Karpas-422 (cell line): ENCODE results near the gene FLVCR2. TPM values are rescaled to one million over a fixed set of nuclear protein-coding genes. Genes with fewer than 3 reads are reported as not detected.

Experiments used
- DNase-seq: peaks from one replicate; pipeline ENCODE4 v3.0.0-alpha.2; 2015
- H2AFZ ChIP-seq: fragments of 200-600 bp; sonication (generic); 2 replicates; pipeline ENCODE4 v1.6.1; 2014; ENCODE audit warnings: antibody characterized with exemption, low read length, mixed read lengths
- H3K27ac ChIP-seq: fragments of 200-600 bp; sonication (generic); 2 replicates; pipeline ENCODE4 v1.5.1; 2014; ENCODE audit warnings: mild to moderate bottlenecking, low read length, moderate library complexity
- H3K27me3 ChIP-seq: fragments of 200-600 bp; sonication (generic); 2 replicates; pipeline ENCODE4 v1.6.1; 2014; ENCODE audit warnings: low read length, mixed read lengths
- H3K36me3 ChIP-seq: fragments of 200-600 bp; sonication (generic); 2 replicates; pipeline ENCODE4 v1.6.1; 2014; ENCODE audit warnings: low read length, mixed read lengths; ENCODE audit not compliant: insufficient read depth
- H3K4me1 ChIP-seq: fragments of 200-600 bp; sonication (generic); 2 replicates; pipeline ENCODE4 v1.6.1; 2014; ENCODE audit warnings: mild to moderate bottlenecking, low read length, mixed read lengths
- H3K4me2 ChIP-seq: fragments of 200-600 bp; sonication (generic); 2 replicates; pipeline ENCODE4 v1.6.1; 2014; ENCODE audit warnings: low read length, low read depth, mild to moderate bottlenecking; ENCODE audit not compliant: poor library complexity, severe bottlenecking
- H3K4me3 ChIP-seq: fragments of 200-600 bp; sonication (generic); 2 replicates; pipeline ENCODE4 v1.5.1; 2014; ENCODE audit warnings: mild to moderate bottlenecking, antibody characterized with exemption, low read length, mixed read lengths
- H3K79me2 ChIP-seq: fragments of 200-600 bp; sonication (generic); 2 replicates; pipeline ENCODE4 v1.6.1; 2014; ENCODE audit warnings: mild to moderate bottlenecking, low read length, mixed read lengths
- H3K9ac ChIP-seq: fragments of 200-600 bp; sonication (generic); 2 replicates; pipeline ENCODE4 v1.6.0; 2014; ENCODE audit warnings: low read length
- H3K9me2 ChIP-seq: fragments of 200-600 bp; sonication (generic), shearing (Covaris generic); replicated peaks from 2 replicates; pipeline ENCODE4 v1.6.0; 2014; ENCODE audit warnings: mild to moderate bottlenecking, low read length, moderate library complexity; ENCODE audit not compliant: insufficient read depth
- H3K9me3 ChIP-seq: fragments of 300-700, 200-600 bp; sonication (generic); 2 replicates; pipeline ENCODE4 v1.6.1; 2014; ENCODE audit warnings: low read length, mixed read lengths
- H4K20me1 ChIP-seq: fragments of 200-600 bp; sonication (generic); 2 replicates; pipeline ENCODE4 v1.6.1; 2014; ENCODE audit warnings: mild to moderate bottlenecking, antibody characterized with exemption, low read length, low read depth; ENCODE audit not compliant: insufficient read depth
- total RNA-seq: library from RNA; depleted of rRNA; stranded (reverse); fragments of >200 nt; shearing (Covaris generic); gene quantifications from 2 replicates; pipeline ENCODE4 v1.2.3, GENCODE V29; 2014; ENCODE audit warnings: low replicate concordance

FLVCR2 gene
- total RNA-seq, 1 experiment from 2014 or later = not detected

DNA sequence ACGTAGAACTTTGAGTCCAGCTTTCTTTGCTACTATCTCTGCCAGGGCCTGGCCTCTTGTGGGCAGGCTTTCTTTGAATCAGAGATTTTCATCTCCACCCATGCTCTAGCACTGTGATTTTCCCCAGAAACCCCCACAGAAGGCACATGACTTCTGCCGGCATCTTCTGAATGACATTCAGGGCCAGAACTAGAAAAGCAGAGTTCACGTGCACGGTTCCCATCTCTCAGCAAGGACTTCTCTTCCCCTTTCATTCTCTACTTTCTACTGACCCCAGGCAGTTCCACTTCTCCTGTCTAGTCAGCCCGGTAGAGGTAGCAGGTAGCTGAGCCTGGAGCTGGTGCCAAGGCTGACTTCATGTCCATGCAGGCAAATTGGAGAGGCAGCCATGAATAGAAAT, 29.3 kb upstream of the FLVCR2 start:
- H3K9me2 ChIP-seq = no peaks in the 10 kb centered on the region
- H3K4me1 ChIP-seq = no peaks in the 10 kb centered on the region
- no peak overlapping the region for H3K4me2 ChIP-seq

DNA sequence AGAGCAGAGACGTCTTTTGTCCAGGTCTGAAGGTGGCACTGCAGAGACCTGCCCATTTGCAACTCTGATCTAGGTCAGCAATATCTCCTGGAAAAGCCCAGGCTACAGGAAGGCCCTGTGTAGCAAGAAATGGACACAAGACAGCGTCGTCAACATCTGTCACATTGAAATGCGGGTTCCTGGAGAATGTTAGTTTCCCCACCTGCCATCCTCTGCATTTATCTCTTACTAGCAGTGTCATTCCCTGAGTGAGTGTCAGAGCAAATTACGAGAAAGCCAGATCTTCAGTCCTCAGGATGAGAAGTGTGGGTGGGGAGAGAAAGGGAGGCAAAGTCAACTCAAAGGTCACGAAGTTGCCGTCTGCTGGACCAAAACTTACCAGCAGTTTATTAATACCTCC, 27.4 kb upstream of the FLVCR2 start:
- Histone ChIP-seq H3K9ac (no peak overlapping the region), H3K4me3 (no peak overlapping the region), H3K9me3 (no peaks in the 10 kb centered on the region), H3K36me3 (no peaks in the 10 kb centered on the region), H4K20me1 (no peaks in the 10 kb centered on the region), H3K4me2 (no peak overlapping the region), H3K79me2 (no peaks in the 10 kb centered on the region), H3K27ac (no peak overlapping the region), H3K4me1 (no peaks in the 10 kb centered on the region), H3K27me3 (peaks cover 3% of the 10 kb centered on the region; the same call in 1 of the 2 replicates), H3K9me2 (no peaks in the 10 kb centered on the region), H2AFZ (no peak overlapping the region)
- DNase-seq = no peak

More for the DNA sequence above, 29.3 kb upstream of the FLVCR2 start:
- Histone ChIP-seq H4K20me1 (no peaks in the 10 kb centered on the region), H3K9ac (no peak overlapping the region), H2AFZ (no peak overlapping the region), H3K27me3 (peaks cover 3% of the 10 kb centered on the region; the same call in 1 of the 2 replicates), H3K27ac (no peak overlapping the region), H3K79me2 (no peaks in the 10 kb centered on the region), H3K36me3 (no peaks in the 10 kb centered on the region), H3K4me3 (no peak overlapping the region), H3K9me3 (no peaks in the 10 kb centered on the region)
- DNase-seq = no peak

DNA sequence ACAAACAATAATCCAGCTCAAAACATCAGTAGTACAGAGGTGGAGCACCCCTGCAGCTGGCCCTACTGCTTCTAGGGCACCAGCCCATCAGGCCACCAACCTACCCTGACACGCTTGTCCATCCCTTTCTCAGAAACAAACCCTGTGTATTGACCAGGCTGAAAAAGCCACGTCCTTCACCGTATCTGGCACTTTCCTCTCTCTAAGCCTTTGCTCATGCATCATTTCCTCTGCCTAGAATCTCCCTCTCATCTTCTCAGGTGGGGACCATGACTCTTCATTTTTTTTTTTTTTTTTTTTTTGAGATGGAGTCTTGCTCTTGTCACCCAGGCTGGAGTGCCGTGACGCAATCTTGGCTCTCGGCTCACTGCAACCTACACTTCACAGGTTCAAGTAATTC, 25.3 kb upstream of the FLVCR2 start:
- peaks cover 3% of the 10 kb centered on the region; the same call in 1 of the 2 replicates for H3K27me3 ChIP-seq
- no peaks in the 10 kb centered on the region for H3K79me2 ChIP-seq
- no peaks in the 10 kb centered on the region for H3K36me3 ChIP-seq
- H4K20me1 ChIP-seq = no peaks in the 10 kb centered on the region
- H3K9me3 ChIP-seq = no peaks in the 10 kb centered on the region
- no peak overlapping the region for H3K27ac ChIP-seq
- no peak for DNase-seq
- no peaks in the 10 kb centered on the region for H3K4me1 ChIP-seq
- H2AFZ ChIP-seq = no peak overlapping the region
- no peak overlapping the region for H3K9ac ChIP-seq
- H3K4me3 ChIP-seq = no peak overlapping the region
- H3K9me2 ChIP-seq = no peaks in the 10 kb centered on the region
- H3K4me2 ChIP-seq = no peak overlapping the region

DNA sequence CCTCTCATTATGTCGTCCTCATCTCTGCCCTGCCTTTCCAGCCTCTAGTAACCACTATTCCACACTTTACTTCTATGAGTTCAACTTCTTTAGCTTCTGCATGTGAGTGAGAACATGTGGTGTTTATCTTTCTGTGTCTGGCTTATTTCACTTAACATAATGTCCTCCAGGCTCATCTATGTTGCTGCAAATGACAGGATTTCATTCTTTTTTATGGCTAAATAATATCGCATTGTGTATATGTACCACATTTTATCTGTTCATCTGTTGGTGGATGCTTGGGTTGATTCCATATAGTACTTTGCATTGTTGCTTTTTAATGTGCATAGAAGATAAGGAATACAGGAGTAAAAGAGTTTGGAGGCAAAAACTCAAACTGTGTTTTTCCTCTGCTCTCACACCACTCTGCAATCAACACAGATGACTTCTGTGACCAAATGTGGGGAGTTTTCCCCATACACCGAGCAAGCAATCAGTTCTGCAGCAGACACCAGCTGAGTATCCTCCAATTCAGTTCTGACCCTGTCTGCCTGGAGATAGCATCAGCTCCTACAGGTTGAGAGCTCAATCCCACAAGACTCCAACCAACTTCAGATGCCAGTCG, 24.6 kb upstream of the FLVCR2 start:
- Histone ChIP-seq H3K9ac (no peak overlapping the region), H3K9me2 (no peaks in the 10 kb centered on the region), H3K36me3 (no peaks in the 10 kb centered on the region), H3K4me2 (no peak overlapping the region), H3K9me3 (no peaks in the 10 kb centered on the region), H2AFZ (no peak overlapping the region), H3K79me2 (no peaks in the 10 kb centered on the region), H3K4me3 (no peak overlapping the region), H3K4me1 (no peaks in the 10 kb centered on the region), H4K20me1 (no peaks in the 10 kb centered on the region), H3K27ac (no peak overlapping the region), H3K27me3 (peaks cover 3% of the 10 kb centered on the region; the same call in 1 of the 2 replicates)
- no peak for DNase-seq

DNA sequence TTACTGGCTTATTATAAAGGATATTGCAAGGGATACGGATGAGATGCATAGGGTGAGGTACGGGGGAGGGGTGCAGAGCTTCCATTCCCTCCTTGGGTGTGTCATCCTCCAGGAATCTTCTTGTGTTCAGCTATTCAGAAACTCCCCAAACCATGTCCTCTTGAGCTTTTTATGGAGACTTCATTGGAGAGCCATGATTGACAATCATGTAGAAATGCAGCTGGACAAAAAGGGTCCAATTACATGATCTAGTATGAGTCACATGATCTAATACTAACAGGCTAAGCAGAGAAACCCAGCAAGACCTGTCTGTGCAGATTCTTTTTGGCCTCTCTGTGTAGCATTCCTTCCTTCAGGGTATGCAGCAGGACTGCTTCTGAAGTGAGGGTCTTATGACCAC, 23.9 kb upstream of the FLVCR2 start:
- no peaks in the 10 kb centered on the region for H3K79me2 ChIP-seq
- no peak for DNase-seq
- no peaks in the 10 kb centered on the region for H3K9me3 ChIP-seq
- no peaks in the 10 kb centered on the region for H3K36me3 ChIP-seq
- no peak overlapping the region for H3K4me2 ChIP-seq
- no peaks in the 10 kb centered on the region for H3K4me1 ChIP-seq
- H3K9ac ChIP-seq = no peak overlapping the region
- no peak overlapping the region for H3K4me3 ChIP-seq
- no peak overlapping the region for H3K27ac ChIP-seq
- H2AFZ ChIP-seq = no peak overlapping the region
- no peaks in the 10 kb centered on the region for H4K20me1 ChIP-seq
- H3K27me3 ChIP-seq = peaks cover 1% of the 10 kb centered on the region; the same call in 1 of the 2 replicates
- H3K9me2 ChIP-seq = no peaks in the 10 kb centered on the region

DNA sequence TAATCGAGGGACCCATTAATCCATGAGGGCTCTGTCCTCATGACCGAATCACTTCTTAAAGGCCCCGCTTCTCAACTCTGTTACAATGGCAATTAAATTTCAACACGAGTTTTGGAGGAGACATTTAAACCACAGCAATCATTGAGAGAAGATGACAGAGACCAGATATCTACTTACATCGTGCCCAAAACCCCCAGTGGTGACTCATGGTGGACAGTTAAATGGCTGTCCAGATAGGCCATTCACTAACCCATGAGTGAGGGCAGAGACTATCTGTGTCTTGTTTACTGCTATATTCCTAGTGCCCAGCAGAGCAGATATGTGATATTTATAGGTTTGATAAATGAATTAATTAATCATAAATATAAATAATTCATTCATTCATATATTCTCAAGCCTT, 20.0 kb upstream of the FLVCR2 start:
- Histone ChIP-seq H3K27ac (no peak overlapping the region), H3K4me3 (no peak overlapping the region), H3K9me2 (no peaks in the 10 kb centered on the region), H3K27me3 (no peaks in the 10 kb centered on the region), H3K9ac (no peak overlapping the region), H3K9me3 (no peaks in the 10 kb centered on the region), H3K36me3 (no peaks in the 10 kb centered on the region), H2AFZ (no peak overlapping the region), H3K4me1 (no peaks in the 10 kb centered on the region), H4K20me1 (no peaks in the 10 kb centered on the region), H3K79me2 (no peaks in the 10 kb centered on the region), H3K4me2 (no peak overlapping the region)
- no peak for DNase-seq

DNA sequence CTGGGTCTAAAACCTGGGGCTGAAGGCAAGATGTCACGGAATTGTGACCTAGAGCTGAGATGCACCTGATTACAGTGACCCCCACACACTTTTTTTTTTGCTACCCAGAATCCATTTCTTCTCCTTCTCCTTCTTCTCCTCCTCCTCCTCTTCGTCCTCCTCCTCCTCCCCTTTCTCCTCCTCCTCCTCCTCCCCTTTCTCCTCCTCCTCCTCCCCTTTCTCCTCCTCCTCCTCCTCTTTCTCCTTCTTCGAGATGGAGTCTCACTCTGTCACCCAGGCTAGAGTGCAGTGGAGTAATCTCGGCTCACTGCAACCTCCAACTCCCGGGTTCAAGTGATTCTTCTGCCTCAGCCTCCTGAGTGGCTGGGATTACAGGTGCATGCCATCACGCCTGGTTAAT, 19.4 kb upstream of the FLVCR2 start:
- H3K36me3 ChIP-seq = no peaks in the 10 kb centered on the region
- H3K79me2 ChIP-seq = no peaks in the 10 kb centered on the region
- no peak overlapping the region for H3K27ac ChIP-seq
- H3K9ac ChIP-seq = no peak overlapping the region
- no peaks in the 10 kb centered on the region for H4K20me1 ChIP-seq
- DNase-seq = no peak
- H2AFZ ChIP-seq = no peak overlapping the region
- H3K4me3 ChIP-seq = no peak overlapping the region
- no peaks in the 10 kb centered on the region for H3K27me3 ChIP-seq
- no peaks in the 10 kb centered on the region for H3K9me2 ChIP-seq
- H3K4me1 ChIP-seq = no peaks in the 10 kb centered on the region
- H3K9me3 ChIP-seq = no peaks in the 10 kb centered on the region
- H3K4me2 ChIP-seq = no peak overlapping the region

DNA sequence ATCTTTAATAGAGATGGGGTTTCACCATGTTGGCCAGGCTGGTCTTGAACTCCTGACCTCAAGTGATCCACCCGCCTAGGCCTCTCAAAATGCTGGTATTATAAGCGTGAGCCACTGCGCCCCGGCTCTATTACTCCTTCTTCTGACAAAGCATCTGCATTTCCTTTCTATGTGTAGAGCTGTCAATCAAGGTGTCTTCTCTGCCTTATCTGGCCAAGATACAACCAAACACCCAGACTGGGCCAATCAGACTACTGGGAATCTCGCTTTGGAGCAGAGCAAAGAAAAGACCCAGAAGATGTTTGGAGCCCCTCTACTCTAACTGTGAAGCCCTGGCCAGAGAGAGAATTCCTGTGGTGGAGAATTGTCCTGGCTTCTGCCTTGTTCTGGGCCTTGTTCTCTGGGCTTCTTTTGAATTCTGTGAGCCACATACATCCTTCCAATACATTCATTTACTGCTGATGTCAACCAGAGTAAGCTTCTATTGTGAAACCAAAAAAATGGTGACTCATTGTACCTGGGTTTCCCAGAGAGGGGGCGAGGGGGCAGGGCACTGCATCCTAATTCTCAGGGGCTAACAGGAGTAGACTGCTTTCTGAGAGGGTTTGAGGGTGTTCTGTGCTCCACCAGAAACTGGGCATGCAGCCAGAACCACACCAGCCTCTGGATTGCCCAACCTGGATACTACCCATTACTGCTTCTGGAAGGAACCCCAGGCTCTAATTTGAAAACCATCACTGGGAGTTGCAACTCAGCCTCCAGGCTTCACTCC, 18.8 kb upstream of the FLVCR2 start:
- Histone ChIP-seq H3K4me1 (no peaks in the 10 kb centered on the region), H3K4me2 (no peak overlapping the region), H4K20me1 (no peaks in the 10 kb centered on the region), H3K27ac (no peak overlapping the region), H3K9me2 (no peaks in the 10 kb centered on the region), H3K4me3 (no peak overlapping the region), H3K79me2 (no peaks in the 10 kb centered on the region), H3K36me3 (no peaks in the 10 kb centered on the region), H2AFZ (no peak overlapping the region), H3K27me3 (no peaks in the 10 kb centered on the region), H3K9me3 (no peaks in the 10 kb centered on the region), H3K9ac (no peak overlapping the region)
- no peak for DNase-seq
